ENCODE results near the gene MFSD6L.

- TF ChIP-seq CTCF (IDR thresholded peaks at IDR 0.05), result no peak
- no peak for TF ChIP-seq POLR2A (IDR thresholded peaks at IDR 0.05)
- no peak for TF ChIP-seq POLR2AphosphoS5 (IDR thresholded peaks at IDR 0.05)
- TF ChIP-seq EP300 (IDR thresholded peaks at IDR 0.05), result no peak
Observed at GRCh38 chr17:8844229-8845218, 45.4 kb upstream of the MFSD6L start.
